GM11168 (cell line): ENCODE data around the gene YOD1.

Source experiments
- in situ Hi-C: fragments of 300-500 bp; cut with MboI; formaldehyde crosslinking; loops from one replicate; pipeline ENCODE4 v1.12.0; 2022; ENCODE audit warnings: low sequenced_read_pairs; ENCODE audit not compliant: unreplicated experiment

The YOD1 gene

DNA sequence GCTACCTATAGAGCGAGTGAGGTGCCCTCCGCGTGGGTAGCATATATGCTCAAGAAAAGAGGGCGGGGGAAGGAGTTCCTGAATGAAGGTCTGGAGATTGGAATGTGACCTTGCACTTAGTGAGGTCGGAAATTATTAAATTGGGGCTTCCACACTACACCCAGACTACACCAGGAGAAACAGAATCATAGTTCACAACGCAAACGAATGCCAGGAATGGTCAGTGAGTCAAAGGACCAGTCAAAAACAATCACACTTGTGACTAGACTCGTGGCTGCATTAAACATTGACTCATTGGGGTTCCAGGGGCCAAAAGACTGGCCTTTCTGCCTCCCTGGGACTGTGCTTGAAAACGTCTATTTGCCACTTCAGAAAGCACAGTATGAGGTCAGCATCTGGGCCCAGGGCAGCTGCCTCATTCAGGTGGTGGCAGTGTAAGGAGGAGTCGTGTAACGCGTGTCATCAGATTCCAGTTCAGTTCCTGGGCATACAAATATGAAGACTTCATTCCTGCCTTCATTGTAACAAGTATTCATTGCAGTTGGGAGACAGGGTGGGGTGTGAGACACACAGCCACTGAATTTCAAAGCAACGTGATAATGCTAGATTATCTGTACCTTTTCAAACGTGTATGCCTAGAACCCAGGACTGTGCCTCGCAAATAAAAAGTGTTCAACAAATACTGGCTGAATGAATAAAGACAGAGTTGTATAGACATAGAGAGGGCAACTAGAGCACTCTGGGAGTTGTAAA is at the start of gene YOD1:
Gene YOD1 (minus strand): TSS at position 18 of the 753 bp plus-strand sequence. CDS start 178 bp downstream, outside the sequence.
- in situ Hi-C loops = no loop called here

DNA sequence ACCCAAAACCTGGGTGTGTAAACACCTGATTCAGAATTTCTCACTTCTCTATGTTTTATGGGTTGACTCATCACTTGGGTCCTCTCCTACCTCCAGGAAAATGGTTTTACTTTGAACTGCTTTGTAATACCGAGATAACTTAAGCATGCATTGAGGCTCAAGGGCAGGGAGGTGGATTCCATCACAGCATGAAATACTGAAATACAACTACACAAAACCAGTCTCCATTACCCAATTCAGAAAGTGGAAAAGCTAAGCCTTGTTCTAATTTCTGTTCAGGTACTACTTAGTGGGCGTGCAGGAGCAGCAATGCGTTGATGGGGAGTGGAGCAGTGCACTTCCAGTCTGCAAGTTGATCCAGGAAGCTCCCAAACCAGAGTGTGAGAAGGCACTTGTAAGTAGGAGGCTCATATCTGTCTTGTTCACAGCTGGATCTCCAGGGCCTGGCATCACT is 46.9 kb upstream of the YOD1 start:
- in situ Hi-C loops = no loop called here

- in situ Hi-C loops = no loop called here
Observed at GRCh38 chr1:207093944-207094343, 42.9 kb upstream of the YOD1 start.

- in situ Hi-C loops = no loop called here
Observed at GRCh38 chr1:207091200-207091908, 40.3 kb upstream of the YOD1 start.

- in situ Hi-C loops = loop anchor here (5.0 kb wide), 2 partner anchors 313 to 408 kb away; partner anchors contain the start of gene CR1
Observed at GRCh38 chr1:207089627-207090355, 38.8 kb upstream of the YOD1 start.

GRCh38 chr1:207088701-207089626 is 38.0 kb upstream of the YOD1 start, which contains the start of gene C4BPB:
Gene C4BPB, plus strand, starts transcription at chr1:207088860. Its CDS starts 672 bp downstream, at chr1:207089532.
- in situ Hi-C loops = loop anchor here (5.0 kb wide), 2 partner anchors 313 to 408 kb away; partner anchors contain the start of gene CR1

DNA sequence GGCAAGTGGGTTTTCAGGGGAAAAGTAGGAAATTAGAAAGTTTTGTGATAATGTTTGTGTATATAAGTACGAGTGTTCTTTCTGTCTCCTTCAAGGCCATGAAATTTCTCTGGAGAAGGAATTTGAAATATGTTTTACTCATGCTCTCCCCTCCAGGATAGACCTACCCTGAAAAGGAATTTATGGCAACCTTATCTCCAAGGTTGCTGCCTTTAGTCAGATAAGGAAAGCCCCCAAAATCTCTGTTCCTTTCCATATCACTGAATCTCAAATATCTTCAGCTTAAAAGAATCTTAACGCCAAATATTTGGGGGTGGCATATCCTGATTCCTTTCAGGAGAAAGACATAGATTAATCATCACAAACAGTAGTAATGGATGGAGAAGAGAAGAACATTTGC is 37.2 kb upstream of the YOD1 start:
- in situ Hi-C loops = loop anchor here (5.0 kb wide), 2 partner anchors 314 to 409 kb away; partner anchors contain the start of gene CR1

- in situ Hi-C loops = loop anchor here (5.0 kb wide), 2 partner anchors 316 to 411 kb away; partner anchors contain the start of gene CR1
Observed at GRCh38 chr1:207085887-207086286, 34.9 kb upstream of the YOD1 start.

- in situ Hi-C loops = loop anchor here (5.0 kb wide), 2 partner anchors 318 to 413 kb away; partner anchors contain the start of gene CR1
Observed at GRCh38 chr1:207084701-207085180, 33.7 kb upstream of the YOD1 start.

- in situ Hi-C loops = no loop called here
Observed at GRCh38 chr1:207084232-207084631, 33.2 kb upstream of the YOD1 start.

DNA sequence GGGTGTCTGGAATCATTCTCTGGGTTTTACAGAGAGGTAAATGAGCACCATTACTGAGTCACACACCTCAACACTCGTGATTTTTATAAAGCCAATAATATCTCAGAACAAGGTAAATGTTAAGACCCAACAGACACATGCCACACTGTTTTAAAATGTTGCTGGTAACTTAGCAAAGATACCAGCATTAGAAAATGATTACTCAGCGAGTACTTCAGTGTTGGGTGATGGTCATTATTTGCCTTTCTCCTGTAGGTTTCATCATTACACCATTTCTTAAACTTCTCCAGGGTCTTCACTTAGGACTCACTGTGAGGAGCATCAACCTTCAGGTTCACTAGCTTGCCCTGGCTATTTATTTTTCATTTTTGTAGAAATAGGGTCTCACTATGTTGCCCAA is 30.8 kb upstream of the YOD1 start:
- in situ Hi-C loops = no loop called here

GRCh38 chr1:207081088-207081487 is 30.1 kb upstream of the YOD1 start:
- in situ Hi-C loops = no loop called here

- in situ Hi-C loops = no loop called here
Observed at GRCh38 chr1:207079706-207080241, 28.8 kb upstream of the YOD1 start.

DNA sequence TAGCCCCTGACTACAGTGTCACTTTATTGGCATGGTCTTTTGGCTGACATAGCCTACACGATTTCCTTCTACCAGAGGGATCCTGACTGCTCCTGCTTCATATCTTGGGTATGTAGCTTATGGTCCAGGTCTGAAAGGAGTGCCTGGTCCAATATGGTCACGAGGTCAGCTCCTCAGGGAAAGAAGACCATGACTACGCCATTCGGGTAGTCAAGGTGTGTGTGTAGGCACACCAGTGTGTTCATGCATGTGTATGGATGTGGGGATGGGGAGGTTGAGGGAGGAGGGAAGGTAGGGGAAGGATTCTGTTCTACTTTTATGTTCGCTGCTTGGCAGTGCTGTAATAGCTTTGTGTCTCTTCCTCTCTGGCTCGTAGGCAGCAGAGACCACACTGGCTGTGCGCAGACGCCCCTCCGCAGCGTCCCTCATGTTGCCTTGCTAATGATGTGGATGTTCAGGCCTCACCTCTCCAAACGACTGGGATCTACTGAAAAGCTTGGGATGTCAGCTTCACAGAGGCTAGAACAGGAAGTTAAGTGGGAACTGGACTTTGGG is 27.6 kb upstream of the YOD1 start:
- in situ Hi-C loops = no loop called here

DNA sequence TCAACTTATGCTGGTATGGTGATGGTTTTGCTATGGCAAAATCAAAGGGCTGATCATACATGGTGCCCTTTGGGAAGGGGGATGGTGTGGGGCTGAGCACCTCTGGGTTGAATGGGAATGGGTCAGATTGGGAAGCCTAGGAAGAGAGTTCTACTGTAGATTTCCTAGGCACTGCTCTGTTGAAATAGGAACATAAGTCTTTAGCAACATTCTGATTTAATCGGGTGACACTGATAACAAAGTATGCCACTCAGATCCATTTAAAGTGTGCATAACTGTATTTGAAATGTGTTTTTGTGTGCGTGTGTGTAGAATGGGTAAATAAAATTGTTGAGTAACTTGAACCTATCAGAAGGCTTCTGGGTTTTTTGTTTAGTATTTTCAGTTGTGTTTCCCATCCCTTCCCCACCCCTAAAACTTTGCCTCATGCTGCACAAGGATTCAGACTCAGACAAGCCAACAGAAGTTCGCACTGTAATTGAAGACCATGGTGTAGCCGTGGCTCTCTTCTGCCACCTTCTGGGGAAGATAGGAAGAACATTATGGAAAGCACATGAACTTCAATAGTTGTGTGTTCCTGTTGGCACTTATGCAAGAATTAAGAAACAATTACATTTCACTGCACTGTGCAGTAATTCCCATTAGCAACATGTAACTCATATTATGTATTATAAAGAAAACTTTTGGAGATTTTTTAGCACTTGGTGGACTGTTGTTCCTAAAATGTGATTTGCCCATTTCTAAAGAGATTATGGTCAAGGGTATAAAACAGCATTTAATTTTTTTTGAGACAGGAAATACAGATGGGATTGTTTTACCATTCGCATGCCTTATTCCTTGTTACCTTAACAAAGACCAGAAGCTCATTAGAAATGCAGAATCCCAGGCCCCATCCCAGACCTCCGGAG is 26.7 kb upstream of the YOD1 start:
- in situ Hi-C loops = no loop called here

DNA sequence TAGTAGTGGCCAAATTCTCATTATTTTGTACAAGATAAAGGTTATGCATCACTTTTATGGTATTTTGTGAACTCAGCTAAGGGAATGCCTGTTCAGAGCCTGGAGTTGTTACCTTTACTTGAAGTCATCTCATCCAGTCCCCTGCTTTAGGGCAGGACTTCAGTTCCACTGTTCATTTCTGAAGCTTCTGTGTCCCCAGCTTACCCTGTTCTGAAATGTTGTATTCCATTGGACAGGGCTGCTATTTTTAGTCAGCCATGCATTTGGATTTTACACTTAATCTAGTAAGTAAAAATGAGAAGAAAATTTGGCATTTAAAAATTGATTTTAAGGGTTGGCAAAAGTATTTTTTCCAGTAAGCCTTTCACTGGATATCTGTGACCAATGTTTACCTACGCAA is 26.0 kb upstream of the YOD1 start:
- in situ Hi-C loops = no loop called here

DNA sequence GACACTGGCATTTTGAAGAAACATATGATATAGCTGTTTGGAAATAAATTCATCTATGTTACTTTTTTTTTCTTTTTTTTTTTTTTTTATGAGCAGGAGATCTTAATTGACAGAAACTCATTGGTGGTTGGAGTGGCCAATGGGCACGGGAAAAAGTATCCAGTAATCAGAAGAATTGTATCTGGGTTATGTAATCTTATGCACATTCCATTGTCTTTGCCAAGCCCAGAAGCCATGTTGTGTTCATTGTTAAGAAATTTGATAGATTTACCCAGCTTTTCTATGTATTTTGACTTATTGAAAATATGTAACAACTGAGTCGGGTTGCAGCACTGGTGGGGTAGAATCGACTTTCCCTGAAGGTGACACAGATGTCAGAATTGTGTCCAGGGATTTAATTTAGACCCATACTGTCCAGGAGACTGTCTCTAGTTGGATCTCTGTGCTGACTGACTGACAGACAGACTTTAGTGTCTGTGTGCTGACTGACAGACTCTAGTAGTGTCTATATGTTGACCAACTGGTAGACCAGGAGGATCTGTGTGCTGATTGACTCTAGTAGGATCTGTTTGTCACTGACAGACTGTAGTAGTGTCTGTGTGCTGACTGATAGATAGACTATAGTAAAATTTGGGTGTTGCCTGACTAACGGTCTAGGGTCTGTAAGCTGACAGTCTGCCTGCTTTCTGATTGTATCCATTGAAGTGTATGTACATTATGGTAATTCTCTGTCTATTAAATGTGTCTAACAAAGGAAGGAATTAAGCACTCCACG is 25.4 kb upstream of the YOD1 start:
- in situ Hi-C loops = no loop called here
